Muscle of back (tissue), 11 donors: ENCODE measurements around the gene PLXNA4. TPM values are rescaled to one million over a fixed set of nuclear protein-coding genes. Genes with fewer than 3 reads are reported as not detected.

ENCODE experiments used
- DNase-seq, 3 donors: peaks; one replicate each; pipeline versions ENCODE4 v3.0.0 to v3.0.0-alpha.2; 2013
- polyA plus RNA-seq, 10 donors: library from polyadenylated mRNA; unstranded; fragments of 120-200 nt; gene quantifications; one replicate each; pipeline ENCODE4 v1.2.1, GENCODE V29; 2013; ENCODE audit not compliant: insufficient read length in 10 of 10

The PLXNA4 gene
- polyA plus RNA-seq, 10 donors = 2.2 to 8.5 (median 4.0) TPM

DNA sequence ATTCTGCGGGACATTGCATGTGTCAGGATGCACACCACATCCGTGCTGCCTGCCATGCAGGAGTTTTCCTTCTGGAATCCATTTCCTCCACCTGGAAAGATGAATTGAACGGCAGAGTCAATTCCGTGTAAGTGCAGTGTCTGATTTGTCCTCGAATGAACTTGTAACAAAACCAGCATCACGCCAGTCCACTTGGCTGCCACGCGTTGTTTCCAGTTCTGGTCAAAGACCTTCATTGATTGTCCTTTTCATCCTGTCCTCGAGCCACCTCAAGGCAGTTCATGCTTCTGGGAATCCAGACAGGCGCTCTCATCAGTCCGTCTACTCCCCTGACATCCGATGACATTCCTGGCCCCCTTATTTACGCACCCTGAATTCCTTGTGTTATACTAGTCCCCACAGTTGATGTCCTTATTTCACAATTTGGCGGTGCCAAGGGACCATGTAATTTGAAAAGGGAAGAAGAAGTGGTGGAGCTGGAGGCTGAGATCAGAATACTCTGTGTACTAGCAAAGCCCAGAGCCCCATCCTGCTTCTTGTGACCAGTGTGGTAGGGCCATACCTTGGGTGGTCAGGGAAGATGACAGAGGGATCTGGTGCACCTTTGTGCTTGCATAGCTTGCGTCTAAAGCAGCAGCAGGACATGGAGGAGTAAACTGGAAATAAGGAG lies 502.2 kb downstream of the PLXNA4 start:
- no peak for DNase-seq
